MM.1S (cell line): Measurements from ENCODE around the gene ELAVL3.
A peak's percentile ranks its signal among the peaks of the same experiment; 100 is the strongest.

ENCODE experiments used
- DNase-seq: peaks from one replicate; pipeline ENCODE4 v3.0.0-alpha.2; 2015
- H2AFZ ChIP-seq: fragments of 300-600 bp; sonication (generic); 2 replicates; pipeline ENCODE4 v1.6.0; 2016; ENCODE audit warnings: antibody characterized with exemption, low read length
- H3F3A ChIP-seq: fragments of 300-600 bp; sonication (generic); 2 replicates; pipeline ENCODE4 v1.6.1; 2016; ENCODE audit warnings: mild to moderate bottlenecking, antibody characterized with exemption, low read length, moderate library complexity, mixed read lengths; ENCODE audit not compliant: insufficient read depth
- H3K27ac ChIP-seq: fragments of 300-600 bp; sonication (generic); 2 replicates; pipeline ENCODE4 v1.5.1; 2016; ENCODE audit warnings: mild to moderate bottlenecking, low read length
- H3K27me3 ChIP-seq: fragments of 300-600 bp; sonication (generic); replicated peaks from 2 replicates; pipeline ENCODE4 v1.6.0; 2016; ENCODE audit warnings: low read length; ENCODE audit not compliant: insufficient read depth
- H3K36me3 ChIP-seq: fragments of 300-600 bp; sonication (generic); replicated peaks from 2 replicates; pipeline ENCODE4 v1.6.1; 2016; ENCODE audit warnings: mild to moderate bottlenecking, low read length, mixed read lengths; ENCODE audit not compliant: insufficient read depth
- H3K4me1 ChIP-seq: fragments of 300-600 bp; sonication (generic); 2 replicates; pipeline ENCODE4 v1.6.1; 2016; ENCODE audit warnings: low read length, mixed read lengths
- H3K4me2 ChIP-seq: fragments of 300-600 bp; sonication (generic); 2 replicates; pipeline ENCODE4 v1.6.0; 2016; ENCODE audit warnings: low read depth, low read length
- H3K4me3 ChIP-seq: fragments of 300-600 bp; sonication (generic); 2 replicates; pipeline ENCODE4 v1.5.1; 2016; ENCODE audit warnings: low read length, mixed read lengths
- H3K79me2 ChIP-seq: fragments of 300-600 bp; sonication (generic); 2 replicates; pipeline ENCODE4 v1.6.1; 2016; ENCODE audit warnings: mixed run types, low read length, mixed read lengths
- H3K9ac ChIP-seq: fragments of 300-600 bp; sonication (generic); 2 replicates; pipeline ENCODE4 v1.6.1; 2016; ENCODE audit warnings: low read length, mixed read lengths
- H3K9me2 ChIP-seq: fragments of 300-600 bp; sonication (generic); replicated peaks from 2 replicates; pipeline ENCODE4 v1.6.1; 2016; ENCODE audit warnings: mild to moderate bottlenecking, low read length, mixed read lengths; ENCODE audit not compliant: insufficient read depth
- H3K9me3 ChIP-seq: fragments of 300-600 bp; sonication (generic); replicated peaks from 2 replicates; pipeline ENCODE4 v1.6.1; 2016; ENCODE audit warnings: mild to moderate bottlenecking, low read length, mixed read lengths; ENCODE audit not compliant: insufficient read depth
- H4K20me1 ChIP-seq: fragments of 300-600 bp; sonication (generic); 2 replicates; pipeline ENCODE4 v1.6.1; 2016; ENCODE audit warnings: mild to moderate bottlenecking, low read length, moderate library complexity, mixed read lengths; ENCODE audit not compliant: insufficient read depth
- CTCF ChIP-seq: fragments of 300-600 bp; sonication (generic); IDR thresholded peaks from 2 replicates; pipeline ENCODE4 v1.5.1; 2016; ENCODE audit warnings: antibody characterized with exemption, low read length, mixed read lengths
- EZH2 ChIP-seq: fragments of 300-600 bp; sonication (generic); optimal IDR thresholded peaks from 2 replicates; pipeline ENCODE3; 2017; ENCODE audit warnings: low read depth, mild to moderate bottlenecking, antibody characterized with exemption, low read length, mixed read lengths
- EZH2phosphoT487 ChIP-seq: fragments of 300-600 bp; sonication (generic); IDR thresholded peaks from 2 replicates; pipeline ENCODE4 v1.6.1; 2018; ENCODE audit warnings: antibody characterized with exemption, low read length

Gene ELAVL3

GRCh38 chr19:11483366-11484111, 2.7 kb upstream of the ELAVL3 start:
- Histone ChIP-seq H3K9me3 (no peaks in the 10 kb centered on the region), H3K4me1 (peaks cover 10% of the 10 kb centered on the region; the same call in 1 of the 2 replicates), H3K9me2 (no peaks in the 10 kb centered on the region), H2AFZ (no peak overlapping the region), H3F3A (no peaks in the 10 kb centered on the region), H3K4me2 (no peak overlapping the region), H3K27ac (no peak overlapping the region), H3K9ac (no peak overlapping the region), H3K79me2 (no peaks in the 10 kb centered on the region), H3K27me3 (peaks cover 7% of the 10 kb centered on the region), H4K20me1 (no peaks in the 10 kb centered on the region), H3K4me3 (no peak overlapping the region), H3K36me3 (no peaks in the 10 kb centered on the region)
- TF ChIP-seq CTCF, result no peak
- no peak for TF ChIP-seq EZH2phosphoT487
- TF ChIP-seq EZH2, result no peak
- DNase-seq, result no peak

GRCh38 chr19:11482384-11483050, 1.7 kb upstream of the ELAVL3 start:
- Histone ChIP-seq H3K27me3 (peaks cover 17% of the 10 kb centered on the region), H3K4me1 (peaks cover 10% of the 10 kb centered on the region; the same call in 1 of the 2 replicates), H3F3A (no peaks in the 10 kb centered on the region), H3K79me2 (no peaks in the 10 kb centered on the region), H2AFZ (peak overlapping the region; percentile 91), H3K9ac (peak overlapping the region; percentile 64; the same call in 1 of the 2 replicates), H4K20me1 (no peaks in the 10 kb centered on the region), H3K4me3 (peak overlapping the region; percentile 68), H3K4me2 (peak overlapping the region; percentile 99), H3K9me2 (no peaks in the 10 kb centered on the region), H3K9me3 (no peaks in the 10 kb centered on the region), H3K27ac (peak overlapping the region; percentile 25; the same call in 1 of the 2 replicates), H3K36me3 (no peaks in the 10 kb centered on the region)
- TF ChIP-seq EZH2 (no peak), EZH2phosphoT487 (no peak), CTCF (peak; percentile 90)
- peak; percentile 91 for DNase-seq

- Histone ChIP-seq H3K36me3 (no peaks in the 10 kb centered on the region), H3F3A (no peaks in the 10 kb centered on the region), H3K27ac (peak overlapping the region; percentile 25; the same call in 1 of the 2 replicates), H2AFZ (peak overlapping the region; percentile 91), H3K4me2 (peak overlapping the region; percentile 99), H3K27me3 (peaks cover 25% of the 10 kb centered on the region), H3K4me1 (peaks cover 10% of the 10 kb centered on the region; the same call in 1 of the 2 replicates), H3K9me2 (no peaks in the 10 kb centered on the region), H4K20me1 (no peaks in the 10 kb centered on the region), H3K9me3 (no peaks in the 10 kb centered on the region), H3K79me2 (no peaks in the 10 kb centered on the region), H3K4me3 (peak overlapping the region; percentile 68), H3K9ac (peak overlapping the region; percentile 64; the same call in 1 of the 2 replicates)
- DNase-seq, result peak; percentile 94
- no peak for TF ChIP-seq EZH2phosphoT487
- no peak; the same call in 1 of the 2 replicates for TF ChIP-seq CTCF
- TF ChIP-seq EZH2, result no peak
Measured at GRCh38 chr19:11481534-11482383, 913 bp upstream of the ELAVL3 start.
